Activated T-helper 9 cell treated with anti-CD3 and anti-CD28 coated beads, Interleukin-2, amount 50 U/mL, for 16 hours (primary cell): ENCODE measurements around the gene MYO3B.
"Not testable (repeated sequence)": the region's sequence is repeated elsewhere in the genome, so short reads cannot be mapped to it uniquely, and the experiment has no call there.

Experiments
- DNase-seq: peaks from one replicate; pipeline ENCODE4 v3.0.0-alpha.2; 2020; ENCODE audit warnings: low read depth

Gene MYO3B

GRCh38 chr2:170428868-170429267 is 250.9 kb downstream of the MYO3B start:
- no peak for DNase-seq

- DNase-seq: no peak
These were observed 254.9 kb downstream of the MYO3B start for GRCh38 chr2:170432823-170433222.

- no peak for DNase-seq
These were observed 255.5 kb downstream of the MYO3B start for GRCh38 chr2:170433448-170433847.

- DNase-seq: not testable (repeated sequence)
These were observed 256.4 kb downstream of the MYO3B start for GRCh38 chr2:170434396-170434795.

GRCh38 chr2:170434900-170435621 is 257.1 kb downstream of the MYO3B start:
- no peak for DNase-seq

- DNase-seq: no peak
These were observed 258.4 kb downstream of the MYO3B start for GRCh38 chr2:170436077-170436943.

GRCh38 chr2:170446078-170446477 is 268.1 kb downstream of the MYO3B start:
- no peak for DNase-seq

- no peak for DNase-seq
These were observed 271.1 kb downstream of the MYO3B start for GRCh38 chr2:170449034-170449433.

GRCh38 chr2:170454471-170455372 is 276.8 kb downstream of the MYO3B start:
- no peak for DNase-seq

- no peak for DNase-seq
These were observed 277.9 kb downstream of the MYO3B start for GRCh38 chr2:170455617-170456426.

GRCh38 chr2:170456914-170457313 is 279.0 kb downstream of the MYO3B start:
- DNase-seq: no peak

- no peak for DNase-seq
These were observed 279.8 kb downstream of the MYO3B start for GRCh38 chr2:170457742-170458141.

- no peak for DNase-seq
These were observed 283.9 kb downstream of the MYO3B start for GRCh38 chr2:170461889-170462288.

GRCh38 chr2:170462433-170463205 is 284.7 kb downstream of the MYO3B start:
- no peak for DNase-seq

- no peak for DNase-seq
These were observed 285.2 kb downstream of the MYO3B start for GRCh38 chr2:170463206-170463537.

- DNase-seq: no peak
These were observed 286.3 kb downstream of the MYO3B start for GRCh38 chr2:170464268-170464667.

GRCh38 chr2:170465241-170465640 is 287.3 kb downstream of the MYO3B start:
- no peak for DNase-seq

GRCh38 chr2:170466632-170467031 is 288.7 kb downstream of the MYO3B start:
- no peak for DNase-seq

GRCh38 chr2:170467568-170468422 is 289.8 kb downstream of the MYO3B start:
- no peak for DNase-seq

- no peak for DNase-seq
These were observed 290.6 kb downstream of the MYO3B start for GRCh38 chr2:170468557-170468956.
